Breast epithelium (tissue), 3 donors: Measurements from ENCODE around the gene CNTNAP2.

ENCODE experiments used
- POLR2A ChIP-seq: fragments of 450-650 bp; IDR thresholded peaks from one replicate; pipeline ENCODE4 v1.6.1; 2016; ENCODE audit warnings: antibody characterized with exemption, mild to moderate bottlenecking, moderate library complexity
- POLR2AphosphoS5 ChIP-seq, 3 donors: sonication (generic); formaldehyde crosslinking; IDR thresholded peaks; one replicate each; pipeline ENCODE4 v1.6.1; 2017; ENCODE audit warnings: antibody characterized with exemption in 3 of 3
- TF ChIP-seq, protein P1 (sequence below), 3 donors: fragments of 450-650 bp; IDR thresholded peaks; one replicate each; pipeline ENCODE4 v1.5.1; 2016 to 2017; ENCODE audit warnings: antibody characterized with exemption in 3 of 3, mild to moderate bottlenecking in 3 of 3, moderate library complexity in 3 of 3

DNA sequence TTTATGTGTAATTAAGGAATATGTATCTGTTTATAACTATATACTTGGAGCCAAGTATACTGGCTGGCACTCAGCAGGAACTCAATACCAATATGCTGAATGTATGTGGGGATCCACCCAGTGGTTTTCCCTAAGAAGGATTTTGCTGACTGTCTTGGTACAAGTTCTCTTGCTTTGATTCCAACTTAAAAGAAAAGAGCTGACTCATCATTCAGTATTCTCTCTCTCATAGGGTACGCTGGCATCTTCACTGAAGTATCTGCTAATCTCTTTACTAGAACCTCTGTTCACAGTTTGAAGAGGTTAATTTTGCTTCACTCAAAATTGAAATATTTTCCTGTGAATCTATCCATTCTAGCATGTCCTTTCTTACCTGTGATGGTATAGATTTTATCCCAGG, 1044.8 kb downstream of the CNTNAP2 start:
- TF ChIP-seq, protein P1, sequence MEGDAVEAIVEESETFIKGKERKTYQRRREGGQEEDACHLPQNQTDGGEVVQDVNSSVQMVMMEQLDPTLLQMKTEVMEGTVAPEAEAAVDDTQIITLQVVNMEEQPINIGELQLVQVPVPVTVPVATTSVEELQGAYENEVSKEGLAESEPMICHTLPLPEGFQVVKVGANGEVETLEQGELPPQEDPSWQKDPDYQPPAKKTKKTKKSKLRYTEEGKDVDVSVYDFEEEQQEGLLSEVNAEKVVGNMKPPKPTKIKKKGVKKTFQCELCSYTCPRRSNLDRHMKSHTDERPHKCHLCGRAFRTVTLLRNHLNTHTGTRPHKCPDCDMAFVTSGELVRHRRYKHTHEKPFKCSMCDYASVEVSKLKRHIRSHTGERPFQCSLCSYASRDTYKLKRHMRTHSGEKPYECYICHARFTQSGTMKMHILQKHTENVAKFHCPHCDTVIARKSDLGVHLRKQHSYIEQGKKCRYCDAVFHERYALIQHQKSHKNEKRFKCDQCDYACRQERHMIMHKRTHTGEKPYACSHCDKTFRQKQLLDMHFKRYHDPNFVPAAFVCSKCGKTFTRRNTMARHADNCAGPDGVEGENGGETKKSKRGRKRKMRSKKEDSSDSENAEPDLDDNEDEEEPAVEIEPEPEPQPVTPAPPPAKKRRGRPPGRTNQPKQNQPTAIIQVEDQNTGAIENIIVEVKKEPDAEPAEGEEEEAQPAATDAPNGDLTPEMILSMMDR (IDR thresholded peaks at IDR 0.05) = no peak
- TF ChIP-seq POLR2A (no peak), POLR2AphosphoS5 (IDR thresholded peaks at IDR 0.05) (no peak)
